HT-29 (cell line): ENCODE data around the gene CEP170B. TPM values are rescaled to one million over a fixed set of nuclear protein-coding genes. Genes with fewer than 3 reads are reported as not detected.
"Not testable (repeated sequence)": the region's sequence is repeated elsewhere in the genome, so short reads cannot be mapped to it uniquely, and the experiment has no call there.

Experiments
- DNase-seq: peaks from one replicate; pipeline ENCODE4 v3.0.0-alpha.2; 2015; ENCODE audit warnings: low spot score
- total RNA-seq: library from RNA; depleted of rRNA; stranded (reverse); fragments of >200 nt; shearing (Covaris generic); gene quantifications from 2 replicates; pipeline ENCODE4 v1.2.3, GENCODE V29; 2014

The CEP170B gene
- total RNA-seq, 1 experiment from 2014 or later: 78.1 TPM

GRCh38 chr14:104905579-104905933, 40.5 kb downstream of the CEP170B start:
- not testable (repeated sequence) for DNase-seq

GRCh38 chr14:104908303-104908702, 43.2 kb downstream of the CEP170B start:
- DNase-seq: no peak

- no peak for DNase-seq
Measured at GRCh38 chr14:104912053-104912452, 47.0 kb downstream of the CEP170B start.

- DNase-seq: no peak
Measured at GRCh38 chr14:104913435-104913834, 48.4 kb downstream of the CEP170B start.

- no peak for DNase-seq
Measured at GRCh38 chr14:104917116-104917515, 52.0 kb downstream of the CEP170B start.

- DNase-seq: no peak
Measured at GRCh38 chr14:104917993-104918392, 52.9 kb downstream of the CEP170B start.

GRCh38 chr14:104919152-104919992, 54.3 kb downstream of the CEP170B start:
- not testable (repeated sequence) for DNase-seq

GRCh38 chr14:104919993-104920315, 54.9 kb downstream of the CEP170B start:
- no peak for DNase-seq

GRCh38 chr14:104923640-104924420, 58.8 kb downstream of the CEP170B start:
- DNase-seq: no peak

GRCh38 chr14:104924421-104925213, 59.5 kb downstream of the CEP170B start, which contains the start of gene PLD4:
PLD4 (plus strand) TSS chr14:104924879; CDS start chr14:104927141, 2,262 bp downstream.
- DNase-seq: no peak

GRCh38 chr14:104925214-104925854, 60.3 kb downstream of the CEP170B start:
- DNase-seq: no peak

- DNase-seq: no peak
Measured at GRCh38 chr14:104925855-104926609, 61.0 kb downstream of the CEP170B start.

- no peak for DNase-seq
Measured at GRCh38 chr14:104926619-104927431, 61.8 kb downstream of the CEP170B start.

- DNase-seq: no peak
Measured at GRCh38 chr14:104927432-104927816, 62.4 kb downstream of the CEP170B start.

- no peak for DNase-seq
Measured at GRCh38 chr14:104927901-104928300, 62.8 kb downstream of the CEP170B start.

GRCh38 chr14:104928391-104929133, 63.5 kb downstream of the CEP170B start:
- DNase-seq: no peak

GRCh38 chr14:104929268-104930230, 64.5 kb downstream of the CEP170B start:
- DNase-seq: no peak
